NCI-H345 (cell line): ENCODE measurements around the gene CST7.

Experiments used
- DNase-seq: peaks from one replicate; lab custom pipeline; 2025; lab: John Stamatoyannopoulos, UW

Gene CST7

GRCh38 chr20:24964506-24964840 is 15.4 kb downstream of the CST7 start:
- no peak for DNase-seq

DNA sequence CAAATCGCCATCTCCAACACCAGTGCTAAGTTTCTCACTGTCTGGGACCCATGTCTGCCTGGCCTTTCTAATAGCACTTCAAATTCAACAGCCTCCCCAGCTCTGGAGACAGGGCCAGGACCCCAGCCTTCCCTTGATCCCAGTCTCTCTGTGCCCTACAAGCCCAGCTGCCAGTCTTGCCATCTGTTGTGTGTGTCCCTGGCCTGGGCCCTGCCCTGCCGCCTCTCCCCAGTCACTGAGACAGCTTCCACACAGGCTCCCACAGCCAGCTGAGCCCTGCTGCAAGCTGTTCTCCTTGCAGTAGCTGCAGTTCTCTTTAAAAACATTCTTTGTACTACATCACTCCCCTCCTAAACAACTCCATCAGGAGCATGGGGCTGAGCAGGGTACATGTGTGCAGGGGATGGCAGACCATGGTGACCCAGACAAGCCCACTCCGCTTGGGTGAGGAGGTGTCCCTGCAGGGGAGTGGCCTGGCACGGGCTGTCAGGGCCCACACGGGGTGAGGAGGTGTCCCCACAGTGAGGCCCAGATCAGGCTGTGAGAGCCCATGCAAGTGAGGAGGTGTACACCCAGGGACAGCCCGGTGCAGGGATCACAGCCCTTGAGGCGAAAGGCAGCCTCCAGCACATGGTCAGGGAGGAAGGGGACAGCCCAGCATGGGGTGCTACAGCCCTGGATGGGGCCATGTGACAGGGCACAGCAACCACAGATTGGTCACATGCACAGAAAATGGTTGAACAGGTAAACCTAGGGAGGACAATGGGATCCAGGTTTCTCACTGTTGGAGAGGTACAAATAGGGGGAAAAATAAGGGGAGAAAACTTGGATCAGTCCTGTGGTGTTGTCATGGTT is 16.2 kb downstream of the CST7 start:
- no peak for DNase-seq

DNA sequence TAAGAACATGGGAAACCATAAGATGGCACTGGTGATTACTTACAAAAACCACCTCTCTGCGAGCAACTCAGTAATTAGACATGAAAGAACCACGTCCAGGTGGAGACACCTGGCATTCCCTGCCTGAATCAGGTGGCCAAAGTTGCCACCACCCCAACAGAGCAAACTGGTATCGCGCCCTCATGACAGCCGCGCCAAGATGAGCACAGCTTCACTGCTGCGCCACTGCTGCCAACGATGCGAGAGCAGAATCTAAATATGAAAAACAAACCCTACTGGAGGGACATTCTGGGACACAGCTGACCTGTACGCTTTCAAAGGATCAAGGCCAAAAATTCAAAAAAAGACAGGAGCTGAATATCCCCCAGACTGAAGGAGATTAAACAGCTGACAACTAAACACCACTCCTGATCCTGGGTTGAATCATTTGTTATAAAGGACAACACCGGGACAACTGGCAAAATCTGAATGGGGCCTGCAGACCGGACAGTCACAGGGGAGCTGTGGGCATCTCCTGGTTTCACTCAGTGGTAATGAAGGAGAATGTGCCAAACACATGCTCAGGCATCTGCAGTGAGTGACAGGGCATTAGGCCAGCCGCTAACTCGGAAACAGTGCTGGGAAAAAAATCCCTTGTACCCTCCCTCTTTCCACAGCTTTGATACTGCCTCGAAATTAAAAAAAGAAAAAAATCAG is 17.4 kb downstream of the CST7 start:
- DNase-seq, result no peak

- peak; percentile 41 for DNase-seq
Measured at GRCh38 chr20:24968278-24968800, 19.3 kb downstream of the CST7 start.

DNA sequence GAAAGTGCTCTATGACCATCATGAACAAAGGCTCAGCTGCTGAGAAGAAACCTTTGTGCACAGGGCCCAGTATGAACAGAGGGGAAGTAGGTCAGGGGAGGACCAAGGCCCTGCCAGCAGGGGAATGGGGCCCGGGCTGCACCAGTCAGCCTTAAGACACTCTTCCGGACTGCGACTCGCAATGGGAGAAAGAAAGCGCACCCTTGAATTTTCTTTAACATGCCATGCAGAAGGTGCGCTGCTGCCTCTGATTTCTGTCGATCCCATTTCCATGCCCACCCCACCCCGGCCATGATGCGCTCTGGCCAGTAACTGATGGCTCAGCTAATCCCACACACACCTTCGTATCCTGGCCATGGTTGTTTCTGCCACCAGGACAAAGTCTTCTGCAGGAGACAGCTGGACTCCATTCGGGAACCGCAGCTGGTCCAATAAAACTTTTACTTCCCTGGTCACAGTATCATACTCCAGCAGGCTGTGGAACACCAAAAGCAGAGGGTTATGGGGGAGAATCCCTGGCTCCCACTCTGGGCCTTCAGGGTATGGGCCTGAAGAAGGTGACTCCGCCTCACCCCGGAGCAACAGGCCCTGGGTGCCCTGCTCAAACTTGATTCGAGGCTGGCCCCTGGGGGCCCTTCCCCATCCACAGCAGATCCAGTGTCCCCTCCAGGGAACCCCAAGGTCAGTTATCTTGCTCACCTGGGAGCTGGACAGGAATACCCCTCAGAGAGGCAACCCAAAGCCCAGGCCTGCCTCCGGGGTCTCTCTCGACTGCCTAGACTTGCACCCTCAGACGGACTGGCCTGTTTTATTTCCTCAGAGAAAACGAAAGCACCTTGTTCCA is 20.3 kb downstream of the CST7 start:
- DNase-seq, result no peak

DNA sequence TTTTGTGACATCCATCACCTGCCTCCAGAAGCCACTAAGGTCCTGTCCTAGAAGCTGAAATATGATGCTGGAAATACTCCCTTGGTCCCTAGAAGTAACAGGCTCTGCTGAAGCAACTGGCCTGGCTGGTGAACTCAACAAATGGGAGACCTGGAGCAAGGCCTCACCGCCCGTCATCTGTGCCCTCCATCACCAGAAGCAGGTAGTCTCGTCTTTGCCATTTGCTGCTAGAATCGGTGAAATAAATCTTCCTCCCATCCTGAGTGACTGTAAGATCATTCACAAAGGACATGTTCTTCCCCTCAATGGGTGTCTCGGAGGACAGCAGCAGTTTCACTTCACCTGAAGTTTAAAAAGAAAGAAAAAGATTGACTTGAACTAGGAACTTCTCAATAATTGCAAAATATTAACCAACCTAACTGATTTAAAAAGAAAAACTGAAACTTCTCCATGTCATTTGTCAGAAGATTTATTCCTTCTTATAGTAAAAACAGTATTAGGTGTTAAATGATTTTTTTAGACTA is 21.0 kb downstream of the CST7 start:
- no peak for DNase-seq

DNA sequence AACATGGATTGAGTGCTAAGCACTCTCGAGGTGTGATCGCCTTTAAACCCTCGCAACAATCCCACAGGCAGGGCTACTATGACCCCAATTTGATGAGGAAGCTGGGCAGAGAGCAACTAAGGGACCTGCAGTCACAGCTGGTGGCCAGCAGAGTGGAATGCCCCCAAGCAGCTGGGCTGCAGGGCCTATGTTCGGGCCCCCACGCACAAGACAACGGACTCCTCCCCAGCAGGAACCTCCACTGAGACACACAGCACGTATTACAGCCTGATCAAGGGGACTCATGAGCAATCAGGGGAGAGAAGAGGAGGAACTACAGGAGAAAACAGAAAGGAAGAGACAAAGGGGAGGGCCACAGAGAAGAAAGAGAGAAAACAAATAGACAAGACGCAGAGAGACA is 21.7 kb downstream of the CST7 start:
- DNase-seq, result no peak

DNA sequence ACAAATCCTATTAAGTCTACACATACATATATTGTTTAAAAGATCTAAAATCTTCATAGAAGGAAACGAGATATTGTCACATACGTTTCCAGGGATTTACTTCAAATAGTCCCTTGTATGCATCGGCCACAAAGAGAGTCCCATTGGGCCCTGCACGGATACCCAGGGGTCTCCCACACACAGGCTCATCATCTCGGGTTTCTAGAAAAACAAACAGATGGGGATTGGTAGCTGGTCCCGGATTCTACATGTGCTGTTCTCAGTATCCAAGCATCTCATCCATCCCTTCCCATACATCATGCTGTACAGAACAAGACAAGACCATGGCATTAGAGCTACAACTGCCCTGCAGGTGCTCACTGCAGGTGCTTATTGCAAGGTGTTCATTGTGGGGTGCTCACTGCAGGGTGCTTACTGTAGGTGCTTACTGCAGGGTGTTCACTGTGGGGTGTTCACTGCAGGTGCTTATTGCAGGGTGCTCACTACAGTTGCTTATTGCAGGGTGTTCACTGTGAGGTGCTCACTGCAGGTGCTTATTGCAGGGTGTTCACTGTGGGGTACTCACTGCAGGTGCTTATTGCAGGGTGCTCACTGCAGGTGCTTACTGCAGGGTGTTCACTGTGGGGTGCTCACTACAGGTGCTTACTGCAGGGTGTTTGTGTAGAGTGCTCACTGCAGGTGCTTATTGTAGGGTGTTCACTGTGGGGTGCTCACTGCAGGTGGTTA is 22.5 kb downstream of the CST7 start:
- no peak for DNase-seq

DNA sequence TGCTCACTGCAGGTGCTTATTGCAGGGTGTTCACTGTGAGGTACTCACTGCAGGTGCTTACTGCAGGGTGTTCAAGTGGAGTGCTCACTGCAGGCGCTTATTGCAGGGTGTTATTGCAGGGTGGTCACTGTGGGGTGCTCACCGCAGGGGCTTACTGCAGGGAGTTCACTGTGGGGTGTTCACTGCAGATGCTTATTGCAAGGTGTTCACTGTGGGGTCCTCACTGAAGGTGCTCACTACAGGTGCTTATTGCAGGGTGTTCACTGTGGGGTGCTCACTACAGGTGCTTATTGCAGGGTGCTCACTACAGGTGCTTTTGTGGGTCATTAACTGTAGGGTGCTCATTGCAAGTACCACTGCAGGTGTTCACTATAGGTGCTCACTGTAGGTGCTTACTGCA is 23.3 kb downstream of the CST7 start:
- no peak for DNase-seq

- DNase-seq, result no peak
Measured at GRCh38 chr20:24977336-24977735, 28.3 kb downstream of the CST7 start.

DNA sequence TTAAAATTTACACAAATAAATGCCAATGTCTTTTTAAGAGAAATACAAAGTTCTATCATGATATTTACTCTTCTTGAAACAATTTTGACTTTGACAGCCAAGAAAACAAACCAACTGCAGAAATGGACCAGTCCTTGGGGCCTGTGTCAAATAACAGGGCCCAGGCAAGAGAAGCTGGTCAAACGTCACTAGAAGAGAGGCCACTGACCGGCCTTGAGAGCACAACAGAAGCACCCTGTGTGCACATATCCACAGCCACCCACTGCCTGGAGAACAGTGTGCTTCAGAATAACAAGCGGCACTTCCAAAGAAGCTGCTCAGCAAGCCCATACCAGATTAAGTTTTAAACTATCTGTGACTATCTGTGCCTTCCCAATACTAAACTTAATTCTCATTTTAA is 28.7 kb downstream of the CST7 start:
- DNase-seq, result no peak

- no peak for DNase-seq
Measured at GRCh38 chr20:24978513-24978912, 29.4 kb downstream of the CST7 start.

DNA sequence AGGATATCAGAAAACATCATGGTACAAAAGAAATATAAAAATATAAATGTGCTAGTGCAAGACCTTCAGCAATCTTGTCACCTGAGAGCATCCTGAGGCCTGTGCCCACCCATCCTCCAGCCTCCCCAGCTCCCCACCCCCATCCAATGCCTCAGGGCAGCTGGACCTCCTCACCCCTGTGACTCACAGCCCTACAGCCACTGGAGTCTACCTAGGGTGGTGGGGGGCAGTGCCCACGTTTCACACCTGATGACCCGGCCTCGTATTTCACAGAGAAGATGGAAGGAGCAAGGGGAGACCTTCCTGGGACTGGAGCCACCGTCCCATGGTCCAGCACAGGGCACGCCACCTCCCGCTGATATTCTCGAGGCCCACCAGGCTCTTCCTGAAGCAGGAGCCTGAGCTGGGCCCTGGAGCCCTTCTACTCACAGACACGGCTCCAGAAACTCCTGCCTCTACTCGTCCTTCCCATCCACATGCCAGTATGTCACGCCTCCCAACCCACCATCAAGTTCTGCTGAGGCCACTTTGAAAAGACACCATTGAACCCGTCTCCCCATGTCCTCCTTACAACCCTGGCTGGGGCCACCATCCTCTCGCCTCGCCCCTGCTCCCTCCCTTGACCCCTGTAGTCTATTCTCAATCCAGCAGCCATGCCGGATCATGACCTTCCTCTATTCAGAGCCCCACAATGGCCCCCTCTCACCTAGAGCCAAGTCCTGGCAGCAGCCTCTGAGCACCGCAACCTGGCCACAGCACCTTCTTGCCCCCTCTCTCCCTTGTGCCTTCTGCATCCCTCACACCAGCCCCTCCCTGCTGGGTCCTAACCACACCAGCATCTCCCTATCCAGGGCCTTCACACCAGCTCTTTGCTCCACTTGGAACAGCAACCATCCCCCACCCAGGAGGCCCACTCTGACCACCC is 30.2 kb downstream of the CST7 start:
- no peak for DNase-seq

DNA sequence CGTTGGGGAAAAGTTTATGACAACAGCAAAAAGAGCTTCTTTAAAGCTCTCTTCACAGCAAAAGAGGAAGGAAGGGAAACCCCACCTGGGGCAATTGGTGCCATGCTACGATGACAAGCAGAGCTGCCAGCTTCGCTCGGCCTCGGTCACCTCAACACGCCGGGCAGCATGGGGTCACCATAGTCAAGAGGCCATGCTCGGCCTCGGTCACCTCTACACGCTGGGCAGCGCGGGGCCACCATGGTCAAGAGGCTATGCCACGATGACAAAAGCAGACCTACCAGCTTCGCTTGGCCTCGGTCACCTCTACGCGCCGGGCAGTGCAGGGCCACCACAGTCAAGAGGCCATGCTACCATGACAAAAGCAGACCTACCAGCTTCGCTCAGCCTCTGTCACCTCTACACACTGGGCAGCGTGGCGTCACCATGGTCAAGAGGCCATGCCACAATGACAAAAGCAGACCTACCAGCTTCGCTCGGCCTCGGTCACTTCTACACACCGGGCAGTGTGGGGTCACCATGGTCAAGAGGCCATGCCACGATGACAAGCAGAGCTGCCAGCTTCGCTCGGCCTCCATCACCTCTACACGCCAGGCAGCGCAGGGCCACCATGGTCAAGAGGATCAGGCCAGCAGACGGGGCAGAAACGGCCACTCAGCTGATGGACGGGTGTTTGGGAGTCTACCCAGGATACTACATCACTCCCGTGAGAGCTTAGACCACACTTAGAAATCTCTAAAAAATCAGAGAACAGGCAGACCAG is 31.4 kb downstream of the CST7 start:
- DNase-seq, result no peak

- DNase-seq, result no peak
Measured at GRCh38 chr20:24981282-24981681, 32.2 kb downstream of the CST7 start.

GRCh38 chr20:24981790-24982189 is 32.7 kb downstream of the CST7 start:
- no peak for DNase-seq

DNA sequence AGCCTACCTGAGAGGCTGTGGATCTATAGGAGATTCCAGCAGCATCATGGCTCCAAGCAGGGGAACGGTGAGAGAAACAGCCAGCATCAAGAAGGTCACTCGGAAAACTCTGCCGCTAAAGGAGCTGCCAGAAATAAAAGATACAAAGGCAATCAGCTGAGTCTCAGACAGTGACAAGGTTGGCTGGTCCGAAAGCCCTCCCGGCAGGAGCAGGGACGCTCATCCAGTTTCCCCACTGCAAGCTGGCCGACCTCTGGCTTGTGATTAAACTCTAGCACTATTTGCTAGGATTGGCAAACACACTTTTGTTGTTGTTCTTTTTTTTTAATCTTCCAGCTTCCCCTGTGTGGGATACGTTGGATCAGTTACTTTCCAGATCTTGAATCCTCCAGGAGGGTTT is 34.8 kb downstream of the CST7 start:
- DNase-seq, result no peak

DNA sequence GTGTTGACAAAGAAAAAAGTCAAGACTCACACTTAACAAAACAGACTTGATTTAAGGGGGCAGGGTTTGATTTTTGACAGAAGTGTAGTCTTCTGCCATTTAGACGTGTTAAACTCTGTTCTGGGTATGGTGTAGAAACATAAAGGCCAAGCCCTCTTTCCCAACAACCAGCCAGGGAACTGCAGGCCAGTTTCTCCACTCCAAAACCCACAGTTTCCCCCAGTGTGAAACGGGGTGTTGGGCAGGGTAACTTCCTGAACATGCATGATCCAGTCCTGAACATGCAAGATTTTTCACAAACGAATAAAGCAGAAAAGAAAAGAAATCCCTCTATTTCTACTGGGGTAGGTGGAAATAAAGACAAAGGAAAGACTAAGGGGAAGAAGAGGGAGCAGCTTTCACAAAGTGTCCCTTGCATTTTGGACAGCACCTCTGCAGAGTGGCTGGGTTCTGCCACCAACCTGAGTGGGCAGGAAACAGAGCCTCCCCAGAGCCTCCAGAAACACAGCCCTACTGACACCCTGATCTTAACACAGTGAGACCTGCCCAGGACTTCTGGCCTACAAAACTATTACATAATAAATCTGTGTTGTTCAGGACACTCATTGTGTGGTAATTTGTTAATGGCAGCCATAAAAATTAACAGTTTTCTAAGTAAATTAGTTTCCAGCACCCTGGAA is 36.0 kb downstream of the CST7 start:
- DNase-seq, result no peak

- no peak for DNase-seq
Measured at GRCh38 chr20:24985802-24986201, 36.7 kb downstream of the CST7 start.
